CD4-positive, alpha-beta T cell treated with Interleukin-2 at 100 ng/mL for 4 hours (primary cell): ENCODE measurements around the gene RMC1.
A peak's percentile ranks its signal among the peaks of the same experiment; 100 is the strongest.
"Not testable (repeated sequence)": the region's sequence is repeated elsewhere in the genome, so short reads cannot be mapped to it uniquely, and the experiment has no call there.

Experiments used
- DNase-seq: peaks from one replicate; pipeline ENCODE4 v3.0.0-alpha.2; 2020; ENCODE audit warnings: low spot score

The RMC1 gene

DNA sequence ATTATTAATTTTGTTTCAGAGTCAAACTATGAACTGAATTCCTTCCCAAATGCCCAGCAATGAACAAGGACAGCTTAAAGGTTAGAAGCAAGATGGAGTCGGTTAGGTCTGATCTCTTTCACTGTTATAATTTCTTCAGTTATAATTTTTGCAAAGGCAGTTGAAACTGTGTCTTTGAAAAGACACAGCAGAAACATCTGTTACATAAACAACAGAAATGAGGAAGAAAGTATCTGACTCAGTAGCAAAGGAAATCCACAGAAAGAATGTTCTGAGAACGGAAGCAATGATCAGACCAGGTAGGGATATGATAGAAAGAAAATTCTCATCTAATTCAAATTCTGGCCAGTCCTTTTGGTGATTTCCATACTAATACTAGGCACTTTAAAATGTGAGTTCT, 5.2 kb upstream of the RMC1 start:
- no peak for DNase-seq

DNA sequence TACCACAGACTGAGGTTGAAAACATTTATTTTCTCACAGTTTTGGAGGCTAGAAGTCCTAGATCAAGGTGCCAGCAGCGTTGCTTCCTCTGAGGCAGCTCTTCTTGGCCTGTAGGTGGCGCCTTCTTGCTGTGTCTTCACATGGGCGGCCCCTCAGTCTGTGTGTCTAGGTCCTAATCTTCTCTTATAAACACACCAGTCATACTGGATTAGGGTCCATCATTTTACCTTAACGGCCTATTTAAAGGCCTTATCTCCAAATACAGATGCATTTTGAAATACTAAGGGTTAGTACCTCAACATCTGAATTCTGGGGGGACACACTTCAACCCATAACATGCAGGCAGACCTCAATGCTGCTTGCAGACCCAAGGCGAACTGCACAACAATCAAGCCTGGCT, 4.4 kb upstream of the RMC1 start:
- DNase-seq, result peak; percentile 82

DNA sequence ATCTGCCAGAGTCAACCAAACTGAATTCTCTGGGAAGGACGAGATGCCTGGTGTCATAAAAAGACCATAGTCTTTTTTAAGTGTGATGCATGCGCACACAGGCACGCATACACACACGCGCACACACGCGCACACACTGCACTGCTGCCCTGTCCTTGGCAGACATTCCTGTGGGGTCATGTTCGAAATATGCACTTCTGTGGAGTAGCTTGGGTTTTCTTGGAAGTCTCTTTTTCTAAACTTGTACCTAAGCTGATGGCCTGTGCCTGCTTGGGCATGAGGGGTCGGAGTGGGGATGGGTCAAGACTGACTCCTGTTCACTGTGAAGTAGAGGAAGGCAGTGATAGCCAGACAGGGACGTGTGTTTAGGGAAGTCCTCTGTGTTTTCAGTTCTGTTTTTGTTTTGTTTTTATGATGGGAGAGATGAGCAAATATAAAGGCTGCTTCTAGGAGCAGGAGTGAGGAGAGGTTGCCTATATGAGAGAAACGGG, 4.0 kb upstream of the RMC1 start:
- no peak for DNase-seq

DNA sequence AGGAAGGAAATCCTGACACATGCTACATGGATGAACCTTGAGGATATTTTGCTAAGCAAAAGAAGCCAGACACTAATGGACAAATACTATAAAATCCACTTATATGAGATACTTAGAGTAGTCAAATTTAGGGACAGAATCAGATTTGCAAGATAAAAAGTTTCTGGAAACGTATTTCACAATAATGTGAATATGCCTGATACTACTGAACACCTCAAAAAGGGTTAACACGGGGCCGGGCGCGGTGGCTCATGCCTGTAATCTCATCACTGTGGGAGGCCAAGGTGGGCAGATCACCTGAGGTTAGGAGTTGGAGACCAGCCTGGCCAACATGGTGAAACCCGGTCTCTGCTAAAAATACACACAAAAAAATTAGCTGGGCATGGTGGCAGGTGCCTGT, 1.7 kb upstream of the RMC1 start:
- DNase-seq, result no peak

GRCh38 chr18:23502516-23503037, 734 bp upstream of the RMC1 start:
- DNase-seq, result no peak

- DNase-seq, result no peak
Observed at GRCh38 chr18:23503963-23504344, 643 bp downstream of the RMC1 start.

GRCh38 chr18:23504720-23505119, 1.4 kb downstream of the RMC1 start:
- DNase-seq, result peak; percentile 33

DNA sequence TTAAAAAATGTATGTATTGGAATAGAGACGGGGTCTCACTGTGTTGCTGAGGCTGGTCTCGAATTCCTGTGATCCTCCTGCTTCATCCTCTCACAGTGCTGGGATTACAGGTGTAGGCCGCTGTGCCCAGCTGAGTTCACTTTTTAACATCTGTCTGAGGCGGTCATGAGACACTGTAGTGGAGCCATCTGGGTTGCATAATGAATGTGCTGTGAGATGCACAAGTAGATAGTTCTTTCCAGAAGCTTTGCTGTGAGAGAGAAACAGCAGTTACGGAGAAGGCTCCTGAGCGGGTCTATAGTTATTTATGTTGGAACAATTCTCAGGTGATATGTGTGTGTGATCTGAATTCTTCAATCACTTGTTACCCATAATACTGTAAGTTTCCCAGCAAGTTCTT, 3.1 kb downstream of the RMC1 start:
- no peak for DNase-seq

DNA sequence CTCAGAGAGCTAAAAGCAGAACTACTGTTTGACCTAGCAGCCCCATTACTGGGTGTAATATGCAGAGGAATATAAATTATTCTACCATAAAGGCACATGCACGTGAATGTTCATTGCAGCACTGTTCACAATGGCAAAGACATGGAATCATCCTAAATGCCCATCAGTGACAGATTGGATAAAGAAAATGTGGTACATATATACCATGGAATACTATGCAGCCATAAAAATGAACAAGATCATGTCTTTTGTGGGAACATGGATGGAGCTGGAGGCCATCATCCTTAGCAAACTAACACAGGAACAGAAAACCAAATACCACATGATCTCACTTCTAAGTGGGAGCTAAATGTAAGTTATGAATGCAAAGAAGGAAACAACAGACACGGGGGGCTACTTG, 7.6 kb downstream of the RMC1 start:
- DNase-seq, result not testable (repeated sequence)

- DNase-seq, result not testable (repeated sequence)
Observed at GRCh38 chr18:23512216-23512615, 8.9 kb downstream of the RMC1 start.

- no peak for DNase-seq
Observed at GRCh38 chr18:23512641-23513040, 9.3 kb downstream of the RMC1 start.

DNA sequence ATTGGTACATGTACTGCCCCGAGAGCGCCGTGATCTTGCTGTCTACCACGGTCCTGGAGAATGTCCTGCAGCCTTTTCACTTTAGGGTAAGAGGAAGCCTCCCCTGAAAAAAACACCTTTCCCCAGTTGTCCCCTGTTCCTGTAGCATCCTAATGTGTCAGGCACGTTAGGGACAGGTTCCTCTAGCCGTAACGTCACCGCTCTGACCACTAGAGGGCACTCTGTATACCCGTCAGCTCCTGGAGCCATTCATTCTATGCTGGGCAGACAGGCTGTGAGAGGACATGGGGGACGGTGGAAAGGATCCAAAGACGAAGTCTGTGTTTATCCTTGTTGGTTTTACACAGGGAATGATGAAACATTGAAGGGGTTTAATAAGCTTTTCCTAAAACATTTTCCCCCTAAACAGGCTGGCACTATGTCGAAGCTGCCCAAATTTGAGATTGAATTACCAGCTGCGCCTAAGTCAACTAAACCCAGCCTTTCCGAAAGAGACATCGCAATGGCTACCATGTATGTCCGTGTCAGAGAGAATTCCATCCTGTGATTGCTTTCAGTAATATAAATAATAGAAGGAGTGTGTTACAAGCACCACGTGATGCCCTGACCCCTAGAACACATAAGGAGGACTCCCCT, 12.7 kb downstream of the RMC1 start:
- DNase-seq, result peak; percentile 85

DNA sequence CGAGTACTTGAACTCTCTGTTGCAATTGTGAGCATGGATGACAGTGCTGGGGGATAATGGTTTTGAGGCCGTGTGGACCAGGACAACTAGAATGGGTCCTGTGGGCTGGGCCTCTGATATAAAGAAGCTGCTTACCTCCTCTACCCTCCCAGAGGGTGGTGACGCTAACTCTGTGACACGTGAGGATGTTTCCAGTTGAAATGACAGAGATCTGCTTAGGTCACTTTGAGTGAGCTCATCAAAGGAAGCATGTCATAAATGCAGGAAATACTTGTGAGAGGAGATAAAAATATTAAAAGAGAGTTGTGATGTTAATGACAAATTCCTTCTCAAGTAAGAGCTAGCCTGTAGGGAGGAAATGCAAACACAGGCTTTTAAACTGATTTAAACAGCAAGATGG, 16.4 kb downstream of the RMC1 start:
- DNase-seq, result no peak

GRCh38 chr18:23521271-23521670, 18.0 kb downstream of the RMC1 start:
- no peak for DNase-seq

GRCh38 chr18:23521907-23522306, 18.6 kb downstream of the RMC1 start:
- DNase-seq, result no peak

DNA sequence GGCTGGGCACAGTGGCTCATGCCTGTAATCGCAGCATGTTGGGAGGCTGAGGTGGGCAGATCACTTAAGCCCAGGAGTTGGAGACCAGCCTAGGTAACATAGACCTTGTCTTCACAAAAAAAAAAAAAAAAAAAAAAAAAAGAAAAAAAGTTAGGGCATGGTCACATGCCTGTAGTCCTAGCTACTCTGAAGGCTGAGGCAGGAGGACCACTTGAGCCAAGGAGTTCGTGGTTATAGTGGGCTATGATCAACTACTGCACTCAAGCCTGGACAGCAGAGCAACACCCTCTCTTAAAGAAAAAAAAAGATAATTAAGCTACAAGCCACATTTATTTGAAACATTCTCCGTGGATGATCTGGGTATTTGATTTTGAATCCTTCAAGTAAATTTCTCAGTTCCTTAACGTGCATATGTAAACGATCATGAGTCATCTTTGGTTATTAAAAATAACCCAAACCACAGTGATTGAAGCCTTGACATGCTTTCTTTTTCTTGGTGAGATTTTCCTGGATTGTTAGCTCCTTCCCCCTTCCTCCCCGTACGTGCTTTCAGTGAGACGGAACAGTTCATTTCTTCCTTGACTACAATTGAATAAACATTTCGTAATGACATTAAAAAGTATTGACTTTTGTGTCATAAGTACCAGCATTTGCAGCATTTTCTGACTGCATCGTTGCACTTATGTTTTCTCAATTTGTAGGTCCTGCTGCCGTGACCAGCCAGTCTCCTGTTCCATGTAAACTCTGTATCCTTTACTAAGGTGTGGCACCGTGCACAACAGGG, 20.3 kb downstream of the RMC1 start:
- DNase-seq, result no peak

- DNase-seq, result no peak
Observed at GRCh38 chr18:23524213-23524707, 20.9 kb downstream of the RMC1 start.

- no peak for DNase-seq
Observed at GRCh38 chr18:23526501-23527063, 23.3 kb downstream of the RMC1 start.

DNA sequence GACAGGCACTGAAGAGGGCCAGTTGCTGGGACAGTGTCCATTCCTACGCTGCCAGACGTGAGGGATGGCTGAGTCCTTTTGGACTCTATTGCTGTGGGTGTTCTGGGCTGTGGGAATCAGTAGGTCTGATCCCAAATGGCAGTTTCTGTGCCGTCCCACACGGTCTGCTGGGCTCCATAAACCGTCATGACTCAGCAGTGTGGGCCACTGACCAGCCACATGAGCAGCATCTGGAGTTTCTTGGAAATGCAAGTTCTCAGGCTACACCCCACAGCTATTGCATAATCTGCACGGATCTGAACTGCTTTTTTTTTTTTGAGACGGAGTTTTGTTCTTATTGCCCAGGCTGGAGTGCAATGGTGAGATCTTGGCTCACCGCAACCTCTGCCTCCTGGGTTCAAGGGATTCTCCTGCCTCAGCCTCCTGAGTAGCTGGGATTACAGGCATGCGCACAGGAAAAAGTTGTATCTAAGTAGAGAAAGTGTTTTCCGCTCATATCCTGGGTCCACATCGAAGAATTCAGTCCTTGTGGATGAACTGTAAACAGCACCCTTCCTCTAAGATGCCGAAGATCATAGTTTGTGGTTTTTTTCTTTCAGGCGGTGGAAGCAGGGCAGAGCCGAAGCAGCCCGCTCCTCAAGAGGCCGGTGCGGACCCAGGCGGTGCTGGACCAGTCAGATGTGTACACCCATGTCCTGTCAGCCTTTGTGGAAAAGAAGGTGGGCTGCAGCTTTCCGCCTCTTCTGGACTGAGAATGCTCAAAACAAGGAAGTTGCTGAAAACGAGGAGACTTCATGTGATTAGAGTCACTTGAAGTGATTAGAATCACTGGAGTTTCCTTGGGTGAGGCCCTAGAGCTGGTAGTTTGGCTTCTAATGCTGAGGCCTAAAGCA, 25.5 kb downstream of the RMC1 start:
- no peak for DNase-seq

GRCh38 chr18:23529604-23530003, 26.3 kb downstream of the RMC1 start:
- DNase-seq, result no peak

DNA sequence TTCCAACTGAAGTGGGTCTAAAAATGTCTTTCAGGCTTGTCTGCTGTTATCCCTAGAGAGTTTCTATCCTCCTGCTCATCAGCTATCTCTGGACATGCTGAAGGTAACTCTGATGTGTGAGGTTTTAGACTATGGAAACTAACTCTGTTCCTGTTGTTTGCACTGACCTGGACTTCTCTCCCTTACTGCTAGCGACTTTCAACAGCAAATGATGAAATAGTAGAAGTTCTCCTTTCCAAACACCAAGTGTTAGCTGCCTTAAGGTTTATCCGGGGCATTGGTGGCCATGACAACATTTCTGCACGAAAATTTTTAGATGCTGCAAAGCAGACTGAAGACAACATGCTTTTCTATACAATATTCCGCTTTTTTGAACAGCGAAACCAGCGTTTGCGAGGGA, 26.9 kb downstream of the RMC1 start:
- DNase-seq, result no peak

- no peak for DNase-seq
Observed at GRCh38 chr18:23531912-23532311, 28.6 kb downstream of the RMC1 start.
